ENCODE measurements around the gene NYAP2.

The NYAP2 gene

DNA sequence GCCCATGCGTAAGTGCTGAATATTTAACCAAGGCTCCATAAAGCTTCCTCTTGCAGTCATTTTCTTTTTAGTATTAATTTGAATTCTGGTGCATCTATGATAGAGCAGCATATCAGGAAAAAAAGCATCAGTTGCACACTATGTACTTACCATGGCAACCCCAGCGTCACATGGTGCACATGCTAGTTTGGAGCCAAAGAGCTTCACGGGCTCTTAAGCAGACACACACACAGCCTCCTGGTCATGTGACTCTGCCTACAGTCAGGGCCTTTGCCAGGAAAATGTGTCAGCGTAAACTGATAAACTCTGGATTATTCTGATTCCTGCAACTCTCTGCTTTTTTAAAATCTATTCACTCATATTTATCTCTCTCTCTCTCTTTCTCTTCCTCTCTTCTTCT, 30.2 kb downstream of the NYAP2 start:
- peak; percentile 35 for DNase-seq

DNA sequence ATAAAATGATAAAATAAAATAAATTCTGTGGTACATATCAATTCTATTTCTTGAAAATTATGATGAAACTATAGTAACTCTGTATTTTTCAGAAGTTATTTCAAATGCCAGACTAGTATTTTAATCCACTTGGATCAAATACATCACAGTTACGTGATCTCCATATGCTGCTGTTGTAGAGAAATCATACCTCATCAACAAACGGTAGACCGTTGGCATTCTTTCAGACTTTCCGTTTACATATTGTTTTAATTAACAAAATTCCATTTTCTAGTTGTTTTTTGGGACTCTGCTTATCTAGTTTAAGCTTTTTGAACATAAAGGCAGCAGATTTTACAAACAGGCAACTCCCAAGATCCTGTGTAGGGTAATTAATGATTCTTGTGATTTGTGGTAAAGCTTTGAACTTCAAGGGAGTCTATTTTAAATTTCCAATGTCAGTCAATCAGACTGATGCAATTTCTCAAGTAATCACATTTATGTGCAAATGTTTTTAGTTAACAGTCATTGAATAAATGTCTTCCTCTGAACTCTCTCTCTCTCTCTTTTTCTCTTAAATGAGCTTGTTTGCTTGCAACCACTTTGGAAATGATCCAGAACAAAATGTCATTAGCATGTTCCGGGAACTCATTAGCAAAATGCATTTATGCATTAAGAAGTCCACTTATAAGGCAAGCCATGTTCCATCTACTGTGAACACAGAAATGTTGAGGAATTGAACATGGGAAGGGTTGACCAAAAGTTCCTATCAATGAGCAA, 31.8 kb downstream of the NYAP2 start:
- DNase-seq, result no peak

DNA sequence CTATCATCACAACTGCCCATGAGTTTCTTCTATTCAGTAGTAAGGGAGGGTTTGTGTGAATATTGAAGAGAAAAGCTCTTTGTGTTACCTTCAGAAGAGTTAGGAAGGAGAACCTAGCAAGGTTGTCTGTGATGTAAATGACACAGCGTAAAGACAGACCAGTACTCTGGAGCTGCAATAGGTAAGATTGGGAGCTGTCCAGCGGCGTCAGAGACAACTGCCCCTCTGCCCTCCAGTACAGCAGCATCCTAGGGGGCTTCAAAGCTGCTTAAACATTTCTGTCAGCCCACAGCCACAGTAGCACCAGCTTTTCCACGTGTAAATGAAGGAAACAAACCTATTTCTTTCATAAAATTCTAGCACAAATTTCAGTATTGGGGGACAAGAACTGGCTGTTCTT, 34.5 kb downstream of the NYAP2 start:
- no peak for DNase-seq

DNA sequence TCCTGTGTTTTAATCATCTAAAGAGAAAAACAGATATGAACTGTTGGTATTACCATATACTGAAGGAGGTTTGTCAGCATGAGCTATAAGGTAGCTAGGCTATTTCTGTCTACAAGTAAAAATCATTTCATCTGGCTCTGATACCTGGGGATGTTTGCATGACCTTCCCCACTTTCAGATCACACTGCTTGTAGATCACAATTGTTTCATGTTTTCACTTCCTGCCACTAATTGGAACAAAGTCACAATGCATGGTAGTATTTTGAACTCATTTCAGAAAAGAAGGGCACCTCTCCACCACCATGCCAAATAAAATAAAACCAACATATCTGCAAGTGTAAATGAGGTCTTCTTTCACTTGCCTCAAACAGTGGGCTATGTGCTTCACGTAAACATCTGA, 37.8 kb downstream of the NYAP2 start:
- DNase-seq, result no peak

DNA sequence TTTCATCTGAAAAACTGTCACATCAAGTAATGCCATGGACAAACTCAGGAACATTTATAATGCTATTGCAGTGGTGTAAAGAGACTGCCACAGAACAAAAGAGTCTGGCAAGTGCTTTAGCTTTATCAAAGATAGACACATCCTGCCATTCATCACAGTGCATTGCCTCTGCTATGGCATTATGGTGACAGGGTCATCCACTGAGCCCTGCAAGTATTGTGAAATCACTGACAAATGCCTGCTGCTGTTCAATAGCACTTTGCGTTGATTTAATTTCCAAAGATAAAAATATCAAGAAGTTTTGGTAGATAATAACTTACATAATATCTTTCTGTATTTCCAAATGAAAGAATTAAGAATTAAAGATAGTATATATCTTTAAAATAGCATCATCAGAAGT, 38.7 kb downstream of the NYAP2 start:
- no peak for DNase-seq

DNA sequence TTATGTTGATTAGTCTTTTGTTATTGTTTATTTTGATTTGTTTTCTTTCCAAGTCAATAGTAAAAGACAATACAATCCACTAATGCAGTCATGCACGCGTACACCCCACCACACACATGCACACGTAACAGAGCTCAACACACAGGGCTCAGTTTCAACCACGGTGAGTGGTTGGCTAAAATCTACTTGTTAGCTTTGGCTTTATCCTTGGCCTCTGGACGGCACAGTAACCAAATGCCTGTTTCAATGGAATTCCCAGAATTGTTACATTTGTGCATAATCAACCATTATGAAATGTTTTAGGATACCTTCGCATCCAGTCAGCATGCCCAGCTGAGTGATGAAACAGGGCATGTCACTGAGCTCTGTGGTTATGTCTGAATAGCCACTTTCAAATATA, 53.2 kb downstream of the NYAP2 start:
- DNase-seq, result no peak

DNA sequence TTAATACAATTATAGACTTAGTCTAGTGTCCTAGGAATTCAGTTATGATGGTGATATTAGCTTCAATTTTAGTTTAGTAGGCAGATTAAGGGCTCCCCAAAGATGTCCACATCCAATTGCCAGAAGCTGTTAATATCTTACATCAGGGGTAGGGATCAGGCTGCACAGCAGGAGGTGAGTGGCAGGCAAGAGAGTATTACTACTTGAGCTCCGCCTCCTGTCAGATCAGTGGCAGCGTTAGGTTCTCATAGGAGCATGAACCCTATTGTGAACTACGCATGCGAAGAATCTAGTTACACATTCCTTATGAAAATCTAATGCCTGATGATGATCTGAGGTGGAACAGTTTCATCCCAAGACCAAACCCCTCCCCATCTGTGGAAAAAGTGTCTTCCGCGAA, 54.9 kb downstream of the NYAP2 start:
- DNase-seq, result no peak

DNA sequence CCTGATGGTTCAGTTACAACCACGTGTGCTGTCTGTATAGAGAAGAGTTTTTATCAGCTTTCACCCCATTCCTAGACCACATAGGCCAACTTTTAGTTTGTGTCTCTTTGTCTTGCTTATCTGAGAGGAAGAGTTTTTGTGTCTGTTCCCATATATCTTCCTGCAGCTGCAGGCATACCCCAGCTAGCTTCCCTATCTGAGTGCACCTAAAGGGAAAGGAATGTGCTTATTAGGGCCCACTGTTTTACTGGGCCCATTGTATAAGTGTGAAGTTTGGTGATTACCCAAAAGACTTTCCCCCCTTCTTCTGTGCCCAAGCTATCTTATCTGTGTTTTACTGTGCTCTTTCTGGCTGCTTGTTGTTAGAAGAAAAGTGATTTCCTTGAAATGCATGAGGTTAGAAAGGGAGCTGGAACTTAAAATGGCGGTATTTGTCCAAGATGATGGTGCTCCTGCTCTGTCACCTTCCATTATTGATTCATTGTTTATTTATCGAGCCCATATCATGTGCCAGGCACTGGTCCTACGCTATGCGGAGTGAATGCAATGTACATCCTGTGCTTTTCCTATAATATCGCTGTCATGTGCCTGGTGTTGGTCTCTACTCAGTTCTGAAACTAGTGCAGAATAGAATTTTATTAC, 57.2 kb downstream of the NYAP2 start:
- no peak for DNase-seq

DNA sequence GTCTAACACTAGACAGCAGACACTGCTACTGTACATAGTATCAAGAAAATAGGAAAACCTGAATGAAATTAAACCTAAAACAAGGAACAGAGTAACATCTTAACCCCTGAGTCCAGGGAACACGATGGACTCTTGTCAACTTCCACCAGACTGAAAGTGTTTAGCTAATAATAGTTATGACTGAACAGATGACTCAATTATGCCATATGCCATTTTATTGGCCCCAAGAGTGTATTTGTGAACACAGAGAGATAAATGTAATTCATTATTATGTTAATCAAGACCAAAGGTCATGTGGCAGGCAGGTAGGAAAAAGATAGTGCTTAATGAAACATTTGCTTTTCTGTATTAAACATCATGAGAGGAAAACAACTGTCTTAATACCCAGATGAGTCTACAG, 58.0 kb downstream of the NYAP2 start:
- no peak for DNase-seq

DNA sequence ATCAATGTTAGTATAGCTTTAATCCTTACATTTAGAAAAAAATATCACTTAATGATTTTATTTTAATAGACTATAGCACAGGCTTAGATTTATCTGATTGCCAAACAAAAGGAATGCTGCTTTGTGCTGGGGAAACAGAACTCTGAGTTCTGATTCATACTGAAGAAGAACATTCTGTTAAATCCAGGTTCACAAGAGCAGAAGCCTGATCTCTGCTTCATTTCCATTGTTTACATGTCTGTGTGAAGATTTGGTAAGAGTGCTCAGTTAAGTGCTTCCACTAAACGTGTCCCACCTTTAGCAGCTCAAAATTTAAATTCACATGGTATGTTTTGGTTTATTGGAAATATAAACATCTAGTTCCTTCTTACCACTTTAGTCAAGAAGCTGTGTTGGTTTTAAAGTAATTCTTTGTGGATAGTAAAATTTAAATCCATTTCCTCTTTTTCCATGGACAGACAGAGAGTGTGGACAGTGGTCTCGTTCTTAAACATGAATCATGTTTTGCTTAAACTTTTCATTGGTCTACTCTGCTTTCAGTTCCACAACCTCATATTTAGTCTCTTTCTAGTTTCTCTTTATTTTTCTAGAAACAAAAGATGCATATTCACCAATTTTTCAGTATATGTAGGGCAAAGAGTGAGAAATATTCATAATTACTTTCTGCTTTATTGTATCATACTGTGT, 59.1 kb downstream of the NYAP2 start:
- peak; percentile 32 for DNase-seq

DNA sequence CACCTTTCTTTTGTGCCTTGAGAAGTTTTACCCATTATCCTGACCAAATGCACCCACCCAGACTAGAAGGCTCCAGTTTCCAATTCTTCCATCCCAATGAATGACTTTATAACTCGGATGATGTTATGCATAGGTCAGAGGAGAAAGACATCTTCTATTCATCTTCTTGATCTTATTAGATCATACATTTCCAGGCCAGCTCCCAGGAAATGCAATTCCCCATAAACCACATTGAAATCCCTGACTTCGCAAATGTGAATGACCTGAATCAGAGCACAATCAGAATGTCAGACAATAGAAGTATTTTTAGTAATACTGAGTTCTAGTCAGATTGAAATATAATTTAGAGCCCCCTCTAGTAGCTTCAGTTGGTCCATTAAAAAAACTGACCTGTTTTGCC, 62.9 kb downstream of the NYAP2 start:
- DNase-seq, result no peak

DNA sequence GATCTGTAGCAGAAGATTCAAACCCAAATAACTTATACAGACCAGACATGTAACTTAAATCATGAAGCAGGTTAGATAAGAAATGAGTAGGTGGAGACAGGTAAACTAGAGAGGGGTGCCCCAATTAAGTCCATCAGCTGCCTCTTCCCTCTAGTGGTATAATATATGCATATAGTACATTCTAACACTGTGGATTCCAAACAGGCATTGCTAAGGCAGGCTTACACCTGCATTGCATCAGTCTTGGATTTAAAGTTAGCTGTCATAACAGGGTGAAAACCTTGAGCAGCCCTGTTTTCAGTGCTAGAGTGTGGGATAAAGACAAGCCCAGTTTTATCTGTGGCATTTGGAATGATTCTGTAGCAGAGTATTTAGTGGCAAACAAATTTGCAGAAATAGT, 63.4 kb downstream of the NYAP2 start:
- DNase-seq, result no peak

DNA sequence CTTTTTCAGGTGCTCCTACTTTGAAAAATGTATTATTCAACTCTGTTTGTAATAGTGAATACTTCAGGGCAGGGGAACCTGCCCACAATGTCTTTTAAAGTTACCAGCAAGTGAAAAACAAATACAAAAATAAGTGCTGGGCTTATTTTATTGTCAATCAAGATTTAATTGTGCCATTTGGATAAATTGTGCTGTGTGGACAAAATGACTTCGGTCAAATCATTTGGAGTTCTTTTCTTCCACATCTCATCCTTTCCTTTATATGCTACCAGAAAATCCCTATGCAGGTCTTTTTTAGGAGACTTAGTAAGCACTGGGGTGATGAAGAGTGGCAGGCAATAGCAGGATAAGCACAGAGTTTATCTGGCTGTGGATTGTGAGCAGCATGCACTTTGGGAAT, 63.9 kb downstream of the NYAP2 start:
- no peak for DNase-seq

DNA sequence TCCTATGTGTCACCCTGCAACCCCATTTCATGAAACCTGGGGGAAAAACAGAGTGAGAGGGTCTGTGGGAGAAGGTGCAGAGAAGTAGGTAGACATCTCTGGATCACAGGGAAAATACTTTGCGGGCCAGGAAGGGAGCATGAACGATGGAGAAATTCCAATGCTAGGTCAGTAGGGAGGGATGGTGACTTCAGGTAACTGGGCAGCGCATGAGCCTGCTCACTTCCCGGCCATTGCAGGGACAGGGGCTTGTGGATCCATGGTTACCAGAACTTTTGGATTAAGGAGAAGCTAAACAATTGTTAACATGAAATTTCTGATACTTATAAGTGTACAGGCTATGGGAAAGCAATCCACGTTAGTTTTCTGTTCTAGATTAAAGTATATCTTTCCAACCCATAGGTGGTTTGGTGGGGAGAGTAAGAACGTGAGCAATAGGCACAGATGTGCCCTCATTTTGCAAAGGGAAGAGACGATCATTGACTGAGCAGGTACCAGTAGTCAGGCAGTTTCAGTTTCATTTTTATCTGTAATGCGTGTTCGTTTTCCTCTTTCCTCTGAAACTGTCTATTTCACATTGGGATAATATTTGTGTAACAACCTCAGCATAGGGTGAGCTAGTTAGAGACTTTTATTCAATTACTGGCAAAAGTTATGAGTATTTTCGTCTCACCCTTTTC, 65.0 kb downstream of the NYAP2 start:
- DNase-seq, result no peak

DNA sequence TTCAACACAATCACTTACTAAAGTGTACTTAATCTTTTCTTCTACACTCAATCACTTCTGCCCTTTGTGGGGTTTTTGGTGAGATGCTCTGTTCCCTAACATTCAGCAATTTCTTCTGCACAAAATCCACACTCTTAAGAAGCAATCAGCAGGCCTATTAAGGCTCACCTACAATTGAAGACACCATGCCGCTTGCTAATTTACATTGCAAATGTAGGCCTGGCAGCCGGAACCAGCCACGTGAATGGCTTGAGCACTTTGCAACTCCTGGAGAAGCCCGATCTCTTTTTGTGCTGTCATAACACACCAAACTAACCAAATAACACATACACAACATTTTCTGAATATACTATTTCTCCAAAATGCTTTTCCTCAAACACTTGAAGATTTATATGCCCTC, 66.3 kb downstream of the NYAP2 start:
- no peak for DNase-seq

DNA sequence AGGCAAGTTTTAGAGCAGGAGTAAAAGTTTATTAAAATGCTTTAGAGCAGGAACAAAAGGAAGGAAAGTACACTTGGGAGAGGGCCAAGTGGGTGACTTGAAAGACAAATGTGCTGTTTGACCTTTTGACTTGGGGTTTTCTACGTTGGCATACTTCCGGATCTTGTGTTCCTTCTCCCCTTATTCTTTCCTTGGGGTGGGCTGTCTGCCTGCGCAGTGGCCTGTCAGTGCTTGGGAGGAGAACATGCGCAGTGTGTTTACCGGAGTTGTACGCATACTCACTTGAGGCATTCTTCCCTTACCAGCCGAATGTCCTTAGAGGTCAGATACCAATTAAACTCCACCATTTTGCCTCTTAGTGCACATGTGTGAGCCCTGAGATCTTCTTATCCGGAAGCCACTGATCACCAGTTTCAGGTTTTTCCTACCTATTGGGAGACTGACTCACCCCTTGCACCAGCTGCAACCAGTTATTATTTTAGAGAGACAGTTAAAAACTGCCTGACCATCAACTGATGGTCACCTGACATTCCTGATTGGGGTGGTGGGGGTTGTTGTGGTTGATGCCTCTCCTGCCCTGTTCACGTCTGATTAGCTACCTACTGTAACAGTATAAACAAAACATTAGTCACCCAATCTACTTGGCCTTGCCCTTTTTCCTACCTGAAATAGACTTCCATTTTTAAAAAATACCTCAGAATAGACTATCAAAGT, 67.5 kb downstream of the NYAP2 start:
- DNase-seq, result no peak

DNA sequence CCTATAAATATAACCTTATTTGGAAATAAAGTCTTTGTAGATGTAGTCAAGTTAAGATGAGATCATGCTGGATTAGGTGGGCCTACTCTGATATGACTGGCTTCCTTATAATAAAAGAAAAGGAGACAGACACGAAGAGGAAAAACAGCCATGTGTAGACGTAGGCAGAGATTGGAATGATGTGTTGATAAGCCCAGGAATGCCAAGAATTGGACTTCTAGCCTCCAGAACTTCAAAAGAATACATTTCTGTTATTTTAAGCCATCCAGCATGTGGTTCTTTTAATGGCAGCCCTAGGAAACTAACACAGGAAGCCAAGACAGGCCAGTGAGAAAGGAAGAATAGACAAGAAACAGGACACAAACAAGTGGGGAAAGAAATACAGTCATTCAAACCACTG, 68.6 kb downstream of the NYAP2 start:
- no peak for DNase-seq

DNA sequence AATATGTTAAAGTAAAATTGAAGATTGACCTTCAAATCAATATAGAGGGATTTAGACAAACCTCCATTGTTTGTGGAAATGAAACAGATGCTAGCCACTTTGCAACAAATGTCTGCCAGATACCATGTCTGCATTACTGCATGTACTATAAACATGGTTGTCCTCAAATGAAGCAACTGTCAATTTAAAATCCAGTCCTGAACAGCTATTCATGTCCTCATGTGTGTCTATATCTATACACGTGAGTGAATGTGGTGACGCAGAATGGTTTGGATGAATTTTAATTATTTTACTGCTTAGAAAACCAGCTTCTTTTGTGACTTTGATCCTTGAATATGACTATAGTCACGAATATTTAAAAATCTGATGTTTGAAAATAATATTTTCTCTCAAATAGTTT, 71.5 kb downstream of the NYAP2 start:
- DNase-seq, result no peak

DNA sequence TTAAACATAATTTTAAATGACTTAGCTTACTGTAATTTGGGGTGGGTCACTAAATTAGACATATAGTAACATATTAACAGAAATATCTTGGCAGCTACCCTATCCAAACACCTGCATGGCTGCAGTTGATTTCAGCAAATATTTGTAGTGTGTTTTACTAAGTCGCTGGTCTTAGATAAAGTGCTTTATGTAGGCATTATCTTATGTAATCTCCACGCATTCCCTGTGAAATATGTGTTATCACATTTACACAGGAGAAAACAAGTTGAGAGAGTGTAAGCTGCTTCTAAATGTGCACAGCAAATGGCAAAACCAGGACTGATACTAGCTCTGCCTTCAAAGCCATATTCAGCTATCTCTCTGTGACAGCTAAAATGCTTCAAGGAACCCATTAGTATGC, 72.0 kb downstream of the NYAP2 start:
- no peak for DNase-seq

DNA sequence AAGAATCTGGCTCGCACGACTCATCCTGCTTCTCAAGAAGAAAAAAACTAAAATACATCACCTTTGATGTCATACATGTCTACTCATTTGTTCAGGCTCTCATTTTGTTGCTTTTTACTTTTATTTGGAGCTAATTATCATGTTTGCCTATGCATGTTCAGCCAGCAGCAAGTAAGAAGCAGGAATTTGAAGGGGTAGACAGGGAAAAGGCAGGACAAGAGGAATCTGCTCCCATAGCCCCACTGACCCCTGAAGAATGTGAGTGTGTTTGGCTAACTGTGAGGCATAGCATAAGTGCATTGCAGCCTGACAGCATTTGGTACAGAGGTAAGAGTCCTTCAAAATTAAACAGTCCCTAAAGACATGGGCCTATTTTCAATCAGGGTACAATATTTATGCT, 72.7 kb downstream of the NYAP2 start:
- DNase-seq, result no peak

DNA sequence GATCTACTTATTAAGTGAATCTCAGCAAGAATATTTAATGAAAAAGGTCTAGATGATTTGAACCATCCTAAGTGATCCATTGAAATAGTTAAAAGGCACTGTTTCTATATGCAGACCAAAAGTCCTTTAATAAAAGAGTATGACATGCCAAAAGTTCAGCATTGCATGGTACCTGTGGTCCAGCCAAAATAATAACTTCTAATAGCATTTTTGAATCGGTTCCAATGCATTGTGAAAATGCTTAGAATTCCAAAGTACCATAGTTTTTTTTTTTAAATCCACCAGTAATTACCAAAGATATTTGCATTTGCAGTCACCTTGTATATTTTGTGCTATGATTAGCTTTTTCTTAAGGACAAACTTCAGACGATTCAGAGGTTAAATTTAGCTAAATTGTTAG, 79.9 kb downstream of the NYAP2 start:
- DNase-seq, result no peak

DNA sequence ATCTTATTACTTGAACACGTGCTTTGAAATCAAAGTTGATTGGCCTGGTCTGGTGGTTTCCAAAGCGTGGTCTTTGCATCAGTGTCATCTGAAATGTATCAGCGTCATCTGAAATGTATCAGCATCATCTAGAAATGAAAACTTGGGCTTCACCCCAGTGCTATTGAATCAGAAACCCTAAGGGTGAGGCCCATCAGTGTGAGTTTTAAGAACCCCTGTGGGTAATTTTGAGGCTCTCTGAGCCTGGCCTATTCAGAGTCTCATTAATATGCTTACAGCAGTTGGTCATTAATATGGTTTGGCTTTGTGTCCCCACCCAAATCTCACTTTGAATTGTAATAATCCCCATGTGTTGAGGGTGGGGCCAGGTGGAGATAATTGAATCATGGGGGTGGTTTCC, 85.2 kb downstream of the NYAP2 start:
- no peak for DNase-seq

DNA sequence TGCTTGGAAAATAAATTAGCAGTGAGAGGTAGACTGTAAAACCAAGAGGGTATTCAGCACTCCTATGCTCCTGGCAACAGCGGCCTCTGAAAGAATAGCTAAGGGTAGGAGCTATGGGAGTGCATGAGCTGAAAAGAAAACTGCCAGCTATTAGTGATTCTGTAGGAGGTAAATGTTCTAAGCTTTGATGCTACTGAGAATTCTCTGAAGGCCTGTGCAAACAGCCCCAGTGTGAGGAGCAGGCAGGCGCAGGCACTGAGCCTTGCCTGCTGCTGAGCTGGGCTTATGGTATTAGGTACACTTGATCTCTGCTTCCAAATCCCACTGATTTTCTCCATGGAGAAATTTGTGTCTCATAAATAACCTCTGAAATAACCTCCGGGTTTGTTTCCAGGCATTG, 86.7 kb downstream of the NYAP2 start:
- no peak for DNase-seq

Data from NCI-H510A treated with DMSO at 0.1 percent for 48 hours (cell line).